HL-60 (cell line): Measurements from ENCODE around the gene NKX2-4.

Experiments used
- CTCF ChIP-seq: IDR thresholded peaks from one replicate; pipeline ENCODE4 v1.5.1; 2011; ENCODE audit warnings: low read length, control low read depth, inconsistent platforms; ENCODE audit not compliant: insufficient read depth
- POLR2AphosphoS5 ChIP-seq: IDR thresholded peaks from 2 replicates; pipeline ENCODE4 v1.6.1; 2012; ENCODE audit warnings: low read depth
- SPI1 ChIP-seq: IDR thresholded peaks from 2 replicates; pipeline ENCODE4 v1.6.1; 2012; ENCODE audit warnings: low read depth, mild to moderate bottlenecking, borderline replicate concordance

- TF ChIP-seq CTCF (no peak), SPI1 (no peak), POLR2AphosphoS5 (no peak)
Observed at GRCh38 chr20:21399005-21399475, 1.7 kb upstream of the NKX2-4 start.
